Measurements from ENCODE around the gene LRRC74A.

LRRC74A gene

DNA sequence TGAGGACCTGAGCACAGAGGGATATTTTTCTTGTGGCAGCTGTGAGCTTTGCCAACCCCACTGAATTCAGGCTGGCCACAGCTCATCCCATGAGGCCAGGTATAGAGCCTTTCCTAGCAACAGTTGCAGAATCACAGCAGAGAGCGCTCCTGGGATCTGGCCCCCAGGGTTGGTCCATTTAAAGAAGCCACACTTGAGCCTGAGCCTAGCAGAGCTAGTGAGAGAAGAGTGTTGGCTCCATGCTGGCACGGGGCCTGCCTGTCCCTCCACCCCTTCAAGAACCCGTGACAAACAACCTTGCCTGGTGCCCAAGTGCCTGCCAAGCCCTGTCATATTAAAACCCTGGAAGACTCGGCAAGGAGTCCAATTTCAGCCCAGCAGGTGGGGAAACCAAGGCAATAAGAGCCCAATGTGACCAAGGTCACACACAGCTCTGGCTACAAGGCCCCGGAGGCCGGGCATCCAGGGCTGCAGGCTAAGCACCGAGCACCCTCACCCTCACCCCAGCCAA, 91.6 kb downstream of the LRRC74A start:
- H3K9ac ChIP-seq, result peak overlapping the region; percentile 17
- peaks cover 88% of the 10 kb centered on the region for H3K4me1 ChIP-seq
- H3K4me3 ChIP-seq (ENCODE audit: low read depth, low read length), result peak overlapping the region; percentile 36
- no peaks in the 10 kb centered on the region for H3K79me2 ChIP-seq
- TF ChIP-seq, protein P1, sequence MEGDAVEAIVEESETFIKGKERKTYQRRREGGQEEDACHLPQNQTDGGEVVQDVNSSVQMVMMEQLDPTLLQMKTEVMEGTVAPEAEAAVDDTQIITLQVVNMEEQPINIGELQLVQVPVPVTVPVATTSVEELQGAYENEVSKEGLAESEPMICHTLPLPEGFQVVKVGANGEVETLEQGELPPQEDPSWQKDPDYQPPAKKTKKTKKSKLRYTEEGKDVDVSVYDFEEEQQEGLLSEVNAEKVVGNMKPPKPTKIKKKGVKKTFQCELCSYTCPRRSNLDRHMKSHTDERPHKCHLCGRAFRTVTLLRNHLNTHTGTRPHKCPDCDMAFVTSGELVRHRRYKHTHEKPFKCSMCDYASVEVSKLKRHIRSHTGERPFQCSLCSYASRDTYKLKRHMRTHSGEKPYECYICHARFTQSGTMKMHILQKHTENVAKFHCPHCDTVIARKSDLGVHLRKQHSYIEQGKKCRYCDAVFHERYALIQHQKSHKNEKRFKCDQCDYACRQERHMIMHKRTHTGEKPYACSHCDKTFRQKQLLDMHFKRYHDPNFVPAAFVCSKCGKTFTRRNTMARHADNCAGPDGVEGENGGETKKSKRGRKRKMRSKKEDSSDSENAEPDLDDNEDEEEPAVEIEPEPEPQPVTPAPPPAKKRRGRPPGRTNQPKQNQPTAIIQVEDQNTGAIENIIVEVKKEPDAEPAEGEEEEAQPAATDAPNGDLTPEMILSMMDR (IDR thresholded peaks at IDR 0.05), result no peak
- no peaks in the 10 kb centered on the region for H3K36me3 ChIP-seq (ENCODE audit: control insufficient read depth, insufficient read depth, low read length)
- no peaks in the 10 kb centered on the region for H3K27me3 ChIP-seq (ENCODE audit: control insufficient read depth, insufficient read depth, low read length)
- H3K9me3 ChIP-seq (ENCODE audit: control insufficient read depth, low read length), result no peaks in the 10 kb centered on the region
- H3K27ac ChIP-seq, result peak overlapping the region; percentile 100
- peak overlapping the region; percentile 72 for H3K4me2 ChIP-seq (ENCODE audit: low read length)
- peak overlapping the region; percentile 10 for H2AFZ ChIP-seq

DNA sequence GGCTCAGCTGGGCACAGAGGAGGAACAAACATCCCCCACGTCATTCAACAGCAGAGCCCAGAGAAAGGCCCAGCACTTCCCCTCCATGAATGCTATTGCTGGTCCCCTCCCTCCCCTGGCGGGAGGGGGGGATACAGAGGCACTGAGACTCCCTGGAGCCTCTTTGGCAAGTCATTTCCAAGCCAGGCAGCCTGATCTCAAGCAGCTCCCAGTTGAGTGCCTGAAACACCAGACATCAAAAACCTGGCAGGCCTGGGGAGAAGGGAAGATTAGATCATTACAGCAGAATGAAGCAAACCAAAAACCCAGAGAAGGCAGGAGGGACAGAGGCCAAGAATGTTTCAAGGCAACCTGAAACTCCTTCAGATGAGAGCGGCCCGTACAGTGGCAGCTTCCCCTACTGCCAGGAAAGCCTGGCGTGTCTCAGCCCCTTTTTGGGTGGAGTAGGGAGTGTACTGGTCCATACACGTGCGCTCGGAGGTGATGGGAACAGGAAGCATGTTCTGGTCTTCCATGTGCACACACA, 92.1 kb downstream of the LRRC74A start:
- Histone ChIP-seq H3K4me2 (ENCODE audit: low read length) (peak overlapping the region; percentile 72), H3K4me1 (peaks cover 89% of the 10 kb centered on the region), H3K4me3 (ENCODE audit: low read depth, low read length) (peak overlapping the region; percentile 36), H3K27me3 (ENCODE audit: control insufficient read depth, insufficient read depth, low read length) (no peaks in the 10 kb centered on the region), H3K9ac (peak overlapping the region; percentile 17), H3K27ac (peak overlapping the region; percentile 100), H3K36me3 (ENCODE audit: control insufficient read depth, insufficient read depth, low read length) (no peaks in the 10 kb centered on the region), H3K9me3 (ENCODE audit: control insufficient read depth, low read length) (no peaks in the 10 kb centered on the region), H2AFZ (peak overlapping the region; percentile 10), H3K79me2 (no peaks in the 10 kb centered on the region)
- TF ChIP-seq, protein P1 (IDR thresholded peaks at IDR 0.05), result no peak

DNA sequence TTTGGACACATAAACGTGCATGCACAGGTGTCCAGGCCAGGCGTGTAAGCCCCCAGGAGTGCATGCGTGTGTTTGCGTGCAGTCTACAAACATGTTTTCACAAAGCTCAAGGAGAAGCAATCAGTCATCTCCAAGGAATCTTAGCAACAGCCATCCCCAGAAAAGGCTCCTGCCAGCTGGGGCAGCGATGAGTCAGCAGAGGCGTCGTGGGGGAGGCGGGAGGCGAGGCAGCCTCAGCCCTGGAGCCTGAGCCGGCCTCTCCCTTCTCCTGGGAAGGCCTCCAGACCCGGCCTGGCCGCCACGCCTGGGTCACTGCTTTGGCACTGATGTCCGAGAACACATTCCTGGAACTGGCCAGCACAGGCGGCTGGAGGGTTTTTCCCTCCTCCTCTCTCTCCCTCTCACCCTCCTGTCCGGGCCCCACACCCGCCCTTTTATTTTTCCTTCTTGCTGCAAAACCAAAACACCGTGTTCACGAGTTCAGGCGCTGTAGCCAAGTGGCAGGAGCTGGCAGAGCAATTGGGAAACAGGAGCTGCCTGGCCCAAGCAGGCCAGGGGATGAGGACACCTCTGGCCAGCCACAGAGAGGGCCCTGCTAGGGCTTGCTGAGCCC, 92.7 kb downstream of the LRRC74A start:
- Histone ChIP-seq H2AFZ (no peak overlapping the region), H3K36me3 (ENCODE audit: control insufficient read depth, insufficient read depth, low read length) (no peaks in the 10 kb centered on the region), H3K27ac (peak overlapping the region; percentile 100), H3K79me2 (no peaks in the 10 kb centered on the region), H3K4me1 (peaks cover 89% of the 10 kb centered on the region), H3K9ac (peak overlapping the region; percentile 95), H3K4me3 (ENCODE audit: low read depth, low read length) (peak overlapping the region; percentile 36), H3K4me2 (ENCODE audit: low read length) (peak overlapping the region; percentile 72), H3K27me3 (ENCODE audit: control insufficient read depth, insufficient read depth, low read length) (no peaks in the 10 kb centered on the region), H3K9me3 (ENCODE audit: control insufficient read depth, low read length) (no peaks in the 10 kb centered on the region)
- TF ChIP-seq, protein P1 (IDR thresholded peaks at IDR 0.05), result peak; percentile 8
